ENCODE data around the gene TRIM59.

DNA sequence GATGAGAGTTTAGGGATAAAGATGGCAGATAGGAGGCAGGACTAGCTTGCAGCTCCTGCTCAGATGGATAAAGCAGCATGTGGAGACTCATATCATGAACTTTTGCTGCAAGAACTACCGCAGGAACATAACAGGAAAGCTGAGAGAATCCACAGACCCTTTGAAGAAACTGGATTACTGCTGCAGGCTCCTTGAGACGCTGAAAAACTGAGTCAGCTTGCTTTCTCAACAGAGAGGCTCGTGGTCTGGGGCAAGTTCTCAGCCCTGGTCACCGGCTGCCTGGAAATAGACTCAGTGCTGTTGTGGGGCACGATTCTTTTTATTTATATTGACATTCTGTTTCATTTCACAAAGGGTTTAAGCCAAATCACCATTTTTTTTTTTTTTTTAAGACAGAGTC is 28.8 kb upstream of the TRIM59 start:
- TF ChIP-seq, protein P1, sequence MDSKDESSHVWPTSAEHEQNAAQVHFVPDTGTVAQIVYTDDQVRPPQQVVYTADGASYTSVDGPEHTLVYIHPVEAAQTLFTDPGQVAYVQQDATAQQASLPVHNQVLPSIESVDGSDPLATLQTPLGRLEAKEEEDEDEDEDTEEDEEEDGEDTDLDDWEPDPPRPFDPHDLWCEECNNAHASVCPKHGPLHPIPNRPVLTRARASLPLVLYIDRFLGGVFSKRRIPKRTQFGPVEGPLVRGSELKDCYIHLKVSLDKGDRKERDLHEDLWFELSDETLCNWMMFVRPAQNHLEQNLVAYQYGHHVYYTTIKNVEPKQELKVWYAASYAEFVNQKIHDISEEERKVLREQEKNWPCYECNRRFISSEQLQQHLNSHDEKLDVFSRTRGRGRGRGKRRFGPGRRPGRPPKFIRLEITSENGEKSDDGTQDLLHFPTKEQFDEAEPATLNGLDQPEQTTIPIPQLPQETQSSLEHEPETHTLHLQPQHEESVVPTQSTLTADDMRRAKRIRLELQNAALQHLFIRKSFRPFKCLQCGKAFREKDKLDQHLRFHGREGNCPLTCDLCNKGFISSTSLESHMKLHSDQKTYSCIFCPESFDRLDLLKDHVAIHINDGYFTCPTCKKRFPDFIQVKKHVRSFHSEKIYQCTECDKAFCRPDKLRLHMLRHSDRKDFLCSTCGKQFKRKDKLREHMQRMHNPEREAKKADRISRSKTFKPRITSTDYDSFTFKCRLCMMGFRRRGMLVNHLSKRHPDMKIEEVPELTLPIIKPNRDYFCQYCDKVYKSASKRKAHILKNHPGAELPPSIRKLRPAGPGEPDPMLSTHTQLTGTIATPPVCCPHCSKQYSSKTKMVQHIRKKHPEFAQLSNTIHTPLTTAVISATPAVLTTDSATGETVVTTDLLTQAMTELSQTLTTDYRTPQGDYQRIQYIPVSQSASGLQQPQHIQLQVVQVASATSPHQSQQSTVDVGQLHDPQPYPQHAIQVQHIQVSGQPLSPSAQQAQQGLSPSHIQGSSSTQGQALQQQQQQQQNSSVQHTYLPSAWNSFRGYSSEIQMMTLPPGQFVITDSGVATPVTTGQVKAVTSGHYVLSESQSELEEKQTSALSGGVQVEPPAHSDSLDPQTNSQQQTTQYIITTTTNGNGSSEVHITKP (IDR thresholded peaks at IDR 0.05; ENCODE audit: partially characterized antibody): no peak
- TF ChIP-seq EZH2 (IDR thresholded peaks at IDR 0.05; ENCODE audit: borderline replicate concordance, low read depth, low read length): no peak
- TF ChIP-seq NRF1 (conservative IDR thresholded peaks at IDR 0.05 in 1 of 2, IDR thresholded peaks at IDR 0.05 in 1 of 2): no peak
- TF ChIP-seq, protein P2, sequence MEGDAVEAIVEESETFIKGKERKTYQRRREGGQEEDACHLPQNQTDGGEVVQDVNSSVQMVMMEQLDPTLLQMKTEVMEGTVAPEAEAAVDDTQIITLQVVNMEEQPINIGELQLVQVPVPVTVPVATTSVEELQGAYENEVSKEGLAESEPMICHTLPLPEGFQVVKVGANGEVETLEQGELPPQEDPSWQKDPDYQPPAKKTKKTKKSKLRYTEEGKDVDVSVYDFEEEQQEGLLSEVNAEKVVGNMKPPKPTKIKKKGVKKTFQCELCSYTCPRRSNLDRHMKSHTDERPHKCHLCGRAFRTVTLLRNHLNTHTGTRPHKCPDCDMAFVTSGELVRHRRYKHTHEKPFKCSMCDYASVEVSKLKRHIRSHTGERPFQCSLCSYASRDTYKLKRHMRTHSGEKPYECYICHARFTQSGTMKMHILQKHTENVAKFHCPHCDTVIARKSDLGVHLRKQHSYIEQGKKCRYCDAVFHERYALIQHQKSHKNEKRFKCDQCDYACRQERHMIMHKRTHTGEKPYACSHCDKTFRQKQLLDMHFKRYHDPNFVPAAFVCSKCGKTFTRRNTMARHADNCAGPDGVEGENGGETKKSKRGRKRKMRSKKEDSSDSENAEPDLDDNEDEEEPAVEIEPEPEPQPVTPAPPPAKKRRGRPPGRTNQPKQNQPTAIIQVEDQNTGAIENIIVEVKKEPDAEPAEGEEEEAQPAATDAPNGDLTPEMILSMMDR (IDR thresholded peaks at IDR 0.05 in 2 of 3, conservative IDR thresholded peaks at IDR 0.05 in 1 of 3; ENCODE audit: insufficient read depth in 2 of 3, low read depth in 1 of 3, low read length in 3 of 3): no peak
- no peak for TF ChIP-seq POLR2AphosphoS5 (IDR thresholded peaks at IDR 0.05; ENCODE audit: control insufficient read depth, insufficient read depth, low read depth, low read length)
- TF ChIP-seq TBP (optimal IDR thresholded peaks at IDR 0.05; ENCODE audit: low read depth, low read length): no peak
- TF ChIP-seq CHD4 (IDR thresholded peaks at IDR 0.05; ENCODE audit: insufficient read depth, insufficient replicate concordance, low read depth, low read length, poor library complexity, severe bottlenecking): no peak
- no peak for TF ChIP-seq GABPA (tag; conservative IDR thresholded peaks at IDR 0.05; ENCODE audit: low read depth)
- TF ChIP-seq, protein P3, sequence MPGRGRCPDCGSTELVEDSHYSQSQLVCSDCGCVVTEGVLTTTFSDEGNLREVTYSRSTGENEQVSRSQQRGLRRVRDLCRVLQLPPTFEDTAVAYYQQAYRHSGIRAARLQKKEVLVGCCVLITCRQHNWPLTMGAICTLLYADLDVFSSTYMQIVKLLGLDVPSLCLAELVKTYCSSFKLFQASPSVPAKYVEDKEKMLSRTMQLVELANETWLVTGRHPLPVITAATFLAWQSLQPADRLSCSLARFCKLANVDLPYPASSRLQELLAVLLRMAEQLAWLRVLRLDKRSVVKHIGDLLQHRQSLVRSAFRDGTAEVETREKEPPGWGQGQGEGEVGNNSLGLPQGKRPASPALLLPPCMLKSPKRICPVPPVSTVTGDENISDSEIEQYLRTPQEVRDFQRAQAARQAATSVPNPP (IDR thresholded peaks at IDR 0.05; ENCODE audit: borderline replicate concordance, insufficient read depth, insufficient read length): no peak
- TF ChIP-seq, protein P4, sequence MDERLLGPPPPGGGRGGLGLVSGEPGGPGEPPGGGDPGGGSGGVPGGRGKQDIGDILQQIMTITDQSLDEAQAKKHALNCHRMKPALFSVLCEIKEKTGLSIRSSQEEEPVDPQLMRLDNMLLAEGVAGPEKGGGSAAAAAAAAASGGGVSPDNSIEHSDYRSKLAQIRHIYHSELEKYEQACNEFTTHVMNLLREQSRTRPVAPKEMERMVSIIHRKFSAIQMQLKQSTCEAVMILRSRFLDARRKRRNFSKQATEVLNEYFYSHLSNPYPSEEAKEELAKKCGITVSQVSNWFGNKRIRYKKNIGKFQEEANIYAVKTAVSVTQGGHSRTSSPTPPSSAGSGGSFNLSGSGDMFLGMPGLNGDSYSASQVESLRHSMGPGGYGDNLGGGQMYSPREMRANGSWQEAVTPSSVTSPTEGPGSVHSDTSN (CRISPR knock-in tag; IDR thresholded peaks at IDR 0.05; ENCODE audit: low read depth): no peak
- TF ChIP-seq, protein P4 (tag; conservative IDR thresholded peaks at IDR 0.05; ENCODE audit: low read depth): no peak
- TF ChIP-seq NONO (IDR thresholded peaks at IDR 0.05; ENCODE audit: low read depth in 2 of 2, low read length in 1 of 2): no peak
- no peak for TF ChIP-seq HIVEP1 (CRISPR knock-in tag; IDR thresholded peaks at IDR 0.05)
- no peak for TF ChIP-seq SP2 (IDR thresholded peaks at IDR 0.05; ENCODE audit: extremely low read depth, low read depth, low read length, poor library complexity, severe bottlenecking)
- TF ChIP-seq HNRNPL (IDR thresholded peaks at IDR 0.05; ENCODE audit: low read depth, low read length): no peak
